ENCODE results near the gene CATSPERD.

CATSPERD gene, protein sequence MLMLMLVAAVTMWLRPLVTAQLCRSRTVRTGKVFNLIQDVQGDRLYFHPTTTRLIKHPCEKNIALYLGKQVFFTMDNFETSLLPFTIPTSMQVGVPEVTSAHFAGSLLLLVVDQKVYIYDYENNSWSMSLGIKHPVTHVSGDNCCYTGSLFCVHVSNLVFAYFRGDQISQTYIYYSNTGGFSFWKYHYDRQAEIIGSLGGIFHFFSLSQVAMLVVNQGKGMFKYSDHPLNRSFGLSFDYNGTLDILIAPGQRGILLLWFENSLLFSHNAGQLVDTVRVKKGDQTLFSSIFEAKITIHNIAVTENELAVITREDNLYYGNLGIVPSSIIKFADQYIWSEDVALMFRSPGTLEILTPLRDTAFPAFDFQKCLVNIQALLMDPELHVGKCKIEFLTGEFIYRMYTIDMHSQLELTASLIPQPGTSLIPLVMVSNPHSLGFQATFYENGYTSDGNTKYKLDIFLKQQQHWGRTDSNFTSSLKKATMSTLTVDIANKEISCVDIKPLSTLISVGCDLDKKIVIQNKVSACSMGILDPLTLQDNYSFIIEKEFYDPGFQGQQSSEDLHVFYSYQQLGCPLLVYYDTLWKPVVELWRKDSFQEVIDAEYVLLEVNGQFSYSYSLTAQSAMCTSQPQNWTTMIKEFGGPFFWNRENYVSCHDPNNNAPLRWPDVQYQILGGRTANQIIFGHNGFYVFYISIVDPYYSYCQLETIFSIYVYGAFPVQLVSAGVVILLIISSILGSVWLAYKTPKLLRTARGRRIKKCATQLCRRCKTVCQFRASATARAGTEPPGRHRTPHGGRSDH

DNA sequence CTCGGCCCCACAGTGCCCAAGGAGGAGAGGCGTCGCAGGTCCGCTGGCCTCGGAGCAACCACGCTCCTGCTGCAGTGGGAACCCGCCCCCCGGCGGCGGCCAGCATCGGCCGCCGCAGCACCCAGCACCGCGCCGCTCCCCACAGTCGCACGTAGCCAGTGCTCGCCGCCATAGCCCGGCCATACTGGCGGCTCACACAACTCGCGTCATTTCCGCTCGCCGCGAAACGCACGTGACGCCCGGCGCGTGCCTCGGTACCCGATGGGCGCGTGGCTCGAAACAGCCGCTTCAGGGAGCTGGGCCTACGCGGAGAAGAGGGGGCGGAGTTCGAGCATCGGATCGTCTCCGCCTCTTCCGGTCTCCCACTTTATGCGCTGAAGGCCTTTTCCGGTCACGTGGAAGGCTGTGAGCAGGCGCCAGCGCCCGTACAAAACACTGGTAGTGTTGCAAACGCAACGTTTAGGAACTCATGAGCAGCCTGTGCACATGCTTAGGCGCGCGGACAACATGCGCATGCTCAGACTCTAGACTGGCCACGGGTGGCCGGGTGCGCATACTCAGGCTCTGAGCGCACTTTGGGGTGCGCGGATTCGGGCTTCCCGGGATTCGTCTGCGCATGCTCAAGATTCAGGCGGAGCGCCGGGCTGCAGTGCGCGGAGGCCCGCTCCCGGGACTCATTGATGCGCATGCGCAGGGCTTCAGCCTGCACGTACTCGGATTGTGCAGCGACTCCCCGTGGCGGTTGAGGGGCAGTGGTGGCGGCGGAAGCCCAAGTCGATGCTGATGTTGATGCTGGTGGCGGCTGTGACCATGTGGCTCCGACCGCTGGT is at the start of gene CATSPERD, which contains the start of gene LONP1:
Gene CATSPERD (plus strand): TSS at position 677 of the 830 bp plus-strand sequence. CDS start 101 bp downstream, at position 778.
Gene LONP1 (minus strand): TSS at position 186 of the 830 bp plus-strand sequence. CDS start 14 bp downstream, at position 172.
- peak; percentile 100 for DNase-seq (ENCODE audit: low spot score)

GRCh38 chr19:5671600-5671999 is 48.8 kb upstream of the CATSPERD start:
- no peak for DNase-seq (ENCODE audit: low spot score)

DNA sequence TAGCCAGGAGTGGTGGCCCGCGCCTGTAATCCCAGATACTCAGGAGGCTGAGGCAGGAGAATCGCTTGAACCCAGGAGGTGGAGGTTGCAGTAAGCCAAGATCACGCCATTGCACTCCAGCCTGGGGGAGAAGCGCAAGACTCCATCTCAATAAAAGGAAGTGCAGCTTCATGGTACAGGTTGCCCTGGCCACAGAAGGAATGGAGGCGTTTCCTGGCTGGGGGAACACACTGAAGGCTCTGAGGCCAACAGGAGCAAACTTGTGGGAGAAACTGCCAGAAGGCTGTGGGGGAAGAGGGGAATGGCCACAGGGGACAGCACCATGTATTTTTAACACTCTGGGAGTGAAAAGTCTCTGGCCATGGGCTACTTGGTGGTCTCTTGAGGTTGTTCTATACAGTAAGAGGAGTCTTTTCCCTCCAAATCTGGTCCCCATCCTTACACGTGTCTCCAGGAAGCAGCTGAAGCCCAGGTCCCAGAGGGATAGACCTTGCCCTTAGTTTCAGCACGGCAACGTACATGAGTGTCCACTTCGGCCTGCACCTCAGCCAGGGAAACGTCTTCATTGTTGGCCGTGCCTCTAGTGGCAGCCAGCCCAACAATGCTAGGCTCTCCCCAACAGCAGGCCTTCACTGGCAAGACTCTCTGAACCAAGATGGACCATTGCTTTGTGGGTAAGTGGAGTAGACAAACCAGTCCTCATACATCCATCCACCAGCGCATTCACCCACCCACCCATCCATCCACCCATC is 47.6 kb upstream of the CATSPERD start:
- DNase-seq (ENCODE audit: low spot score) = no peak

- DNase-seq (ENCODE audit: low spot score) = no peak
Measured at GRCh38 chr19:5673752-5674151, 46.7 kb upstream of the CATSPERD start.

DNA sequence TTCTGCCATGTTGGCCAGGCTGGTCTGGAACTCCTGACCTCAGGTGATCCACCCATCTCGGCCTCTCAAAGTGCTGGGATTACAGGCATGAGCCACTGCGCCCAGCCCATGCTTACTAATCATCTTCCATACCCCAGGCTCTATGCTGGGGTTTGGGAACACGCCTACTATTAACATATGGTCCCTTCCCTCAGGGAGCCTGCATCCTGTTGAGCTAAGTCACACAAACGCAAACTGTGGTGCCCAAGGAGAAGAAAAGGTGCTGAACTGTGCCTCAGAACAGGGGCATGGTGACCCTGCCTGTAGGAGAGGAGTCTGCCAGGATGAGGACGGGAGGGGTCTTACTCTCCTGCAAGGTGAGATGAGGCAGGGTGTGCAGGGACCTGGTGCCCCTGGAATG is 45.7 kb upstream of the CATSPERD start:
- DNase-seq (ENCODE audit: low spot score) = no peak

- no peak for DNase-seq (ENCODE audit: low spot score)
Measured at GRCh38 chr19:5676105-5676771, 44.2 kb upstream of the CATSPERD start.

DNA sequence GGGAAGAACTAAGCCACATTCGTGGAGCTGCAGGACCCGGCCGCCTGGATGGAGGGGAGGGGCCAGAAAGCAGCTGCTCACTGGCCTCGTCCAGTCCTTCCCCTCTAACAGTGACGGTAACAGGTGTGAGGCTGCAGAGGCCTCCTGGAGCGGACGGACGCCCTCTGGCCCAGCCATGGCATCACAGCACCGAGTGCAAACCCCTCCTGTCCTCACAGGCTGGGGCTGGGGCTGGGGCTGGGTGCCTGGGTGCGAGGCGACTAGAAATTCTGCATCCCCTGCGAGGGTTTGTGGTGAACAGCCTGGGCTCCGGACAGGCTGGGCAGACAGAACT is 43.7 kb upstream of the CATSPERD start:
- no peak for DNase-seq (ENCODE audit: low spot score)

DNA sequence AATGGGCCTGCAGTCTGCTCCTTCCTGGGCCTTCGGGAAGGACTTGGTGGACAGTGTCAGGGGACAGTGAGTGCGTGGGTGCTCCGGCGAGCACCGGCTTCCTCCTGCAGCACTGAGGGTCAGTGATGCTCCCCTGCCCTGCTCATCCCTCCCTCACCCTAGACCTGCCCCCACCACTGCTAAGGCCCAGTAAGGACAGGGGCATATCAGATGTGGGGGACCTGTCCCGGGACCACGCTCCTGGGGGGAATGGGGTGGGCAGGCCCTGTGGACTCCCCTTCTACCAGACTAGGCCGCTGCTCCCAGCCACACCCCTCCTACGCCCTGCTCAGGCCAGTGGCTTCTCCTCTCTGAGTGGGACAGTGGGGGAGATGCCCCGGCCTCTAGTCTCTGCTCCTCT is 43.3 kb upstream of the CATSPERD start:
- no peak for DNase-seq (ENCODE audit: low spot score)

DNA sequence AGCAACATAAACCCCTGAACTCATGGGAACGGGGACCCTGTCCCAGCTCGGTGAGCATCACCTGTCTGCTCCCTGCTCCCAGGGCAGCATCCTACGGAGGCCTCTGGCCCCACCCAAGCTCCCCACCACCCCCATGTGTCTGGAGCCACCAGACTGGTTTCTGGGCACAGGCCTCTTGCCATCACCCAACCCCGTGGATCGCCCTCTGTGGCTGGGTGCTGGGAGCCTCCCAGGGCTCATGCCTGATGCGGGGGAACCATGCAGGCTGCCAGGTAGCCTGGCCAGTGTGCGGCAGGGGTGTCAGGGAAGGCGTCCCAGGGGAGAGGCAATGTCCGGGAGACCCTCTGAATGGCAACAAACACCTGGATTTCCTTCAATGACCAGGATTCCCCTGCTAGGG is 42.9 kb upstream of the CATSPERD start:
- DNase-seq (ENCODE audit: low spot score) = no peak

GRCh38 chr19:5678071-5678718 is 42.2 kb upstream of the CATSPERD start:
- DNase-seq (ENCODE audit: low spot score) = no peak

- DNase-seq (ENCODE audit: low spot score) = no peak
Measured at GRCh38 chr19:5679289-5680083, 41.0 kb upstream of the CATSPERD start.

DNA sequence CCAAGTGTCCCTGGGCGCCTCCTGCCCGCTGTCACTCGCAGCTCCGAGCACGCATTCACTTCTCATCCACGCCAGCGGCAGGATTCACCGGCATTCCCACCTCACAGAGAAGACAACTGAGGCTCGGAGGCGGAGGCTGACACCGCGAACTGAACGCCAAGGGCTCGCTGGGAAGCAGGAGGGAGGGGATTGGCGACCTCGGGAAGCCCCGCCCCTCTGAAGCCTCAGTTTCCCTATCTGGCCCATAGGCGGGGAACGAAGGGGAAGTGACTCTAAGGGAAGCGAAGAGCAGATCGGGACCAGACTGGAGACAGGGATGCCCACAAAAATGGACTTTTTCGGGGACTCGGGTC is 40.4 kb upstream of the CATSPERD start:
- peak; percentile 55 for DNase-seq (ENCODE audit: low spot score)

DNA sequence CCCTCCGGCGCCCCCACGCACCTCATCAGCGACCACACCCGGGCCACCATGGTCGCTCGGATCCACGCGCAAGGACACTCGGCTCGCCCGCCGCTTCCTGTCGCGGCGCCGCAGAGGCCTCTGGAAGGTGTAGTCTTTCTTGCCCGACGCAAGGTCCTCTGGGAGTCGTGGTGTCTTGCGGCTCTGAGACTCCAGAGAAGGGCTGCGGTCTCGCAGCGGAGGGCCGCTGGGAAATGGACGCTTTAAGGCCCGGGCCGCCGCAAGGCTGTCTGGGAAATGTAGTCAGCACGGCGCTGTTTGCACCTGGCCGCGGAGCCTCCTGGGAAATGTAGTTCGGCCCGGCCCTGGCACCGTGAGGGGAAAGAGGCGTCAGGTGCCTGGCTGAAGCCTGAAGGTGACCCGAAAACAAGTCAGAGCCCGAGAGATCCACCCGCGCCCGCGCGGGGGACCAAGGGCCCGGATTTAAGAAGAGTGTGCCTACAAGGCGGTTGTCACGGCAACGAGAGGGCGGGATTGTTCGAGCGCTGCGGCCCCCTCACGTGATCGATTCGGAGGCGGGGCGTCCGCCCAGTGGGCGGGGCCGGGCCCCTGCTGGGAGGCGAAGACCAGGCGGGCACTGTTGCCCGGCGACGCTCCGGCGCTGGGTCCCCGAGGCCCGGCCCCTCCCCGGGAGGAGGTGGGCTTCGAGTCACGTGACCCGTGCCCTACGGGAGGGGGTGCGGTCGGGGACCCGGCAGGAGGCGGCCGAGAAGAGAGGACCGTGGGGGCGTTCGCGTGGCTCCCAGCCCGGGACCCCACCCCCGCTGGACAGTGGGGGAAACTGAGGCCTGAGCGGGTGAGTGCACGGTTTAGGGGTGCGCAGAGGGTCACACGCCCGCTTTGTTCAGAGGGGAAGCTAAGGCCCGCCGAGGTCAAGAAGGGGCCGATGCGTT is 39.7 kb upstream of the CATSPERD start, which contains the start of the genes HSD11B1L and MICOS13:
Gene HSD11B1L (plus strand): TSS at position 591 of the 932 bp plus-strand sequence. CDS start 3,806 bp downstream, outside the sequence.
Gene MICOS13 (minus strand): TSS at position 80 of the 932 bp plus-strand sequence. CDS start 30 bp downstream, at position 50.
- peak; percentile 97 for DNase-seq (ENCODE audit: low spot score)

DNA sequence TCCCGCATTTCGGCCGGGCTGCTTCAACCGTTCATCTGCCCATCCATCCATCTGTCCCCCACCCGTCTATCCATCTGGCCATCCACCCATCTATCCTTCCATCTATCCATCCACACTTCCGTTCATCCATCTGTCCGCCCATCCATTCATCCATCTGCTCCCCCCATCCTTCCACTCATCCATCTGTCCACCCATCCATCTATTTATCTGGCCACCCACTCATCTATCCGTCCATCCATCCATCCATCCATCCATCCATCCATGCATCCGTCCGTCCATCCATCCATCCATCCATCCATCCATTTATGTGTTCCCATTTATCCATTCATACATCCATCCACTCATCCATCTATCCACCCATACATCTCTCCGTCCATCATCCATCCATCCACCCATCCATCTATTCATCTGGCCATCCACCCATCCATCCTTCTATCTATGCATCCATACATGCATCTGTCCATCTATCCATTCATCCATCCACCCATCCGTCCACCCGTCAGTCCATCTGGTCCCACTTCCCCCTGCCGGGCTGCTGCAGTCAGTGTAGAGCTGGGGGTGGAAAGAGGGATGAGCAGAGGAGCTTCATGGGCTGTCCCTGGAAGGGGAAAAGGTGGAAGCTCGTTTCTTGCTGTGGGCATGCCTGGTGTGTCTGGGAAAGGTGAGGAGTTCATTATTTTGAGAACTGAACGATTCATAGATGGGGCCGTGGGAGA is 38.9 kb upstream of the CATSPERD start:
- no peak for DNase-seq (ENCODE audit: low spot score)

GRCh38 chr19:5682107-5682482 is 38.3 kb upstream of the CATSPERD start:
- DNase-seq (ENCODE audit: low spot score) = no peak

DNA sequence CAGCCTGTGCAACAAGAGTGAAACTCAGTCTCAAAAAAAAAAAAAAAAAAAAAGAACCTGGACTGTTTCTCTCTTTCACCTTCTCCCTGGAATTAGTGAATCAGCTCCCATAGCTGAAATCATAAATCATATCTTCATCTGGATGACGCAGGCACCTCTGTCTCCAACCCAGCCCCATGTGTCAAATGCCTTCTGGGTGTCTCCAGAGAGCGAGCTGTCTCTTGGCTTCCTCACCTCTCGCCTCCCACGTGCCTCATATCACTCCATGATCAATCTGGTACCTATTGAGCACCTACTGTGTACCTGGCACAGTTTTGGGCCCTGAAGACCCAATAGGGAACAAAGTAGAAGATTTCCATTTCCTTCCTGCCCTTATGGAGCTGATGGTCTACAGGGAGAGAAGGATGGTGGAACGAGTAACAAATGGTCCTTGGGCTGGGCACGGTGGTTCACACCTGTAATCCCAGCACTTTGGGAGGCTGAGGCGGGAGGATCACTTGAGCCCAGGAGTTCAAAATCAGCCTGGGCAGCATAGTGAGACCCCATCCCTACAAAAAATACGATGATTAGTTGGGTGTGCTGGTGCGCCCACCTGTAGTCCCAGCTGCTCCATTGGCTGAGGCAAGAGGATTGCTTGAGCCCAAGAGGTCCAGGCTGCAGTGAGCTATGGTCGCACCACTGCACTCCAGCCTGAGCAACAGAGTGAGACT is 37.1 kb upstream of the CATSPERD start:
- DNase-seq (ENCODE audit: low spot score) = no peak

All from AG08396 (cell line).